Ovary (tissue), 9 donors: Measurements from ENCODE around the gene OCSTAMP. TPM values are rescaled to one million over a fixed set of nuclear protein-coding genes. Genes with fewer than 3 reads are reported as not detected.
A peak's percentile ranks its signal among the peaks of the same experiment; 100 is the strongest.

Experiments used
- DNase-seq, 5 donors: peaks; one replicate each; pipeline ENCODE4 v3.0.0-alpha.2; 2019 to 2020
- H3K27ac ChIP-seq, 2 donors: fragments of 200-600 bp; one replicate each; pipeline versions ENCODE4 v1.5.1 to v1.8.0; 2019 to 2022
- H3K27me3 ChIP-seq: fragments of 200-600 bp; one replicate; pipeline ENCODE4 v1.8.0; 2022
- H3K36me3 ChIP-seq: fragments of 200-600 bp; sonication (generic); one replicate; pipeline ENCODE4 v1.5.1; 2019
- H3K4me1 ChIP-seq: one replicate; pipeline ENCODE4 v1.8.1; 2013; ENCODE audit warnings: mild to moderate bottlenecking, moderate library complexity; ENCODE audit not compliant: insufficient read depth
- H3K4me3 ChIP-seq: fragments of 200-600 bp; sonication (generic); one replicate; pipeline ENCODE4 v1.5.1; 2017
- H3K9me3 ChIP-seq, 2 donors: fragments of 200-600 bp in 1 of 2; sonication (generic) in 1 of 2; one replicate each; pipeline versions ENCODE4 v1.5.1 to v1.8.1; 2013 to 2019; ENCODE audit warnings: mild to moderate bottlenecking in 1 of 2, moderate library complexity in 1 of 2
- CTCF ChIP-seq, 3 donors: fragments of 450-650 bp in 2 of 3; fragments of 200-600 bp in 1 of 3; IDR thresholded peaks; one replicate each; pipeline versions ENCODE4 v1.5.1 to v1.8.0; 2016 to 2022; ENCODE audit warnings: antibody characterized with exemption in 3 of 3, mild to moderate bottlenecking in 1 of 3
- EP300 ChIP-seq: sonication (generic); formaldehyde crosslinking; IDR thresholded peaks from one replicate; pipeline ENCODE4 v1.6.1; 2017; ENCODE audit warnings: antibody characterized with exemption
- POLR2A ChIP-seq: fragments of 450-650 bp; IDR thresholded peaks from one replicate; pipeline ENCODE4 v1.6.1; 2017; ENCODE audit warnings: antibody characterized with exemption, mild to moderate bottlenecking, moderate library complexity
- WGBS, 3 donors: extraction: QIAGEN DNeasy Blood & Tissue Kit in 1 of 3; methylation state at CpG; one replicate each; pipeline versions ENCODE4 v1.1.5 to v1.1.7; 2013 to 2017; 5-methylcytosine and 5-hydroxymethylcytosine counted together
- intact Hi-C, 4 donors: fragments of 100-400 bp; cut with DNase I; formaldehyde crosslinking; loops; one replicate each; pipeline versions ENCODE4 v1.11.0 to v1.15.1; 2022 to 2023
- polyA plus RNA-seq, 2 donors: library from polyadenylated mRNA; stranded (reverse); fragments of 200-250 nt in 1 of 2; fragments of 350-450 nt in 1 of 2; fragmentation: Illumina TruSeq in 1 of 2; extraction: RNeasy Lipid Tissue Mini Kit (QIAGEN cat#74804) in 1 of 2; gene quantifications; one replicate each; pipeline ENCODE4 v1.2.3, GENCODE V29; 2013 to 2014
- total RNA-seq, 7 donors: library from RNA; depleted of rRNA in 2 of 7; stranded (reverse); fragments of >200 nt in 2 of 7; fragmentation: NEBNext Ultra II Directional in 3 of 7; extraction: Animal tissue kit (Norgen Biotek cat#: 25700) in 3 of 7; gene quantifications; one replicate each; pipeline versions ENCODE4 v1.1.0 to v1.2.4, GENCODE V29; 2016 to 2023
- donor health status: DM: no; HTN: no; CAD: no; lungs with moderate emphysema.
- donor health status: DM: no; HTN: no; CAD: no.
- donor health status: Bipolar disorder and iron deficiency.
- donor health status: DM: yes; HTN: yes; CAD: no.
- donor health status: DM: no; HTN: no; CAD: no.
- donor health status: DM: yes; HTN: yes; CAD: no.

OCSTAMP gene
- total and polyA plus RNA-seq, 9 donors = 2.0 TPM; not detected in 8

- TF ChIP-seq EP300 (no peak), CTCF (IDR thresholded peaks at IDR 0.05) (no peak)
- Histone ChIP-seq H3K36me3 (no peaks in the 10 kb centered on the region), H3K9me3 (no peaks in the 10 kb centered on the region), H3K4me1 (peaks cover 3% of the 10 kb centered on the region), H3K27me3 (no peaks in the 10 kb centered on the region), H3K27ac (no peak overlapping the region), H3K4me3 (no peak overlapping the region)
- intact Hi-C loops = no loop called here
- WGBS, 3 donors = 88 to 91% (median 89%) methylated on average over 3 of the region's 3 CpGs
- no peak for DNase-seq
Measured at GRCh38 chr20:46572790-46573189, 22.3 kb upstream of the OCSTAMP start.

- Histone ChIP-seq H3K9me3 (no peaks in the 10 kb centered on the region), H3K36me3 (no peaks in the 10 kb centered on the region), H3K27me3 (no peaks in the 10 kb centered on the region), H3K4me3 (no peak overlapping the region), H3K27ac (no peak overlapping the region), H3K4me1 (peaks cover 3% of the 10 kb centered on the region)
- intact Hi-C loops = no loop called here
- DNase-seq = peak in 3 of 5 donors; percentile 38 to 57 (median 43)
- whole genome bisulfite sequencing, 3 donors = 35 to 43% (median 39%) methylated on average over 7 to 8 of the region's 8 CpGs
- TF ChIP-seq CTCF (IDR thresholded peaks at IDR 0.05) (no peak), POLR2A (no peak), EP300 (no peak)
Measured at GRCh38 chr20:46572153-46572552, 21.7 kb upstream of the OCSTAMP start.

GRCh38 chr20:46571418-46571817, 21.0 kb upstream of the OCSTAMP start:
- Histone ChIP-seq H3K4me1 (peaks cover 3% of the 10 kb centered on the region), H3K4me3 (no peak overlapping the region), H3K27me3 (no peaks in the 10 kb centered on the region), H3K9me3 (no peaks in the 10 kb centered on the region), H3K27ac (no peak overlapping the region), H3K36me3 (no peaks in the 10 kb centered on the region)
- 95 to 97% (median 95%) methylated on average over 2 of the region's 2 CpGs for WGBS, 3 donors
- TF ChIP-seq POLR2A (no peak), CTCF (IDR thresholded peaks at IDR 0.05) (no peak), EP300 (no peak)
- no peak for DNase-seq
- intact Hi-C loops = no loop called here

- H3K4me1 ChIP-seq = peaks cover 3% of the 10 kb centered on the region
Measured at GRCh38 chr20:46570956-46571355, 20.5 kb upstream of the OCSTAMP start.

More at GRCh38 chr20:46570956-46571355, 20.5 kb upstream of the OCSTAMP start:
- 83 to 86% (median 86%) methylated on average over 5 of the region's 5 CpGs for WGBS, 3 donors
- intact Hi-C loops = no loop called here
- no peak overlapping the region for H3K4me3 ChIP-seq
- H3K27me3 ChIP-seq = no peaks in the 10 kb centered on the region
- H3K9me3 ChIP-seq = no peaks in the 10 kb centered on the region
- no peak for DNase-seq
- no peak overlapping the region for H3K27ac ChIP-seq
- no peak for TF ChIP-seq CTCF (IDR thresholded peaks at IDR 0.05)
- no peak for TF ChIP-seq EP300
- no peak for TF ChIP-seq POLR2A
- H3K36me3 ChIP-seq = no peaks in the 10 kb centered on the region
